Activated CD8-positive, alpha-beta memory T cell treated with anti-CD3 and anti-CD28 coated beads for 36 hours (primary cell): ENCODE data around the gene ENTPD5. TPM values are rescaled to one million over a fixed set of nuclear protein-coding genes. Genes with fewer than 3 reads are reported as not detected.
"Not testable (repeated sequence)": the region's sequence is repeated elsewhere in the genome, so short reads cannot be mapped to it uniquely, and the experiment has no call there.

ENCODE experiments used
- CTCF ChIA-PET: fragments of 350-600 bp; sonication (Branson Sonifier 250); formaldehyde crosslinking; loops from one replicate; lab custom pipeline; 2021; ENCODE audit warnings: antibody characterized with exemption; lab: Charles Lee
- POLR2A ChIA-PET: fragments of 350-600 bp; sonication (Branson Sonifier 250); formaldehyde crosslinking; loops from one replicate; lab custom pipeline; 2021; ENCODE audit warnings: antibody characterized with exemption; lab: Charles Lee
- total RNA-seq, 2 experiments: library from RNA; stranded (reverse); gene quantifications; one replicate each; pipeline ENCODE4 v1.2.3, GENCODE V29; 2021

ENTPD5 gene
- total RNA-seq, 2 experiments from 2014 or later = 12.6 to 12.8 TPM

DNA sequence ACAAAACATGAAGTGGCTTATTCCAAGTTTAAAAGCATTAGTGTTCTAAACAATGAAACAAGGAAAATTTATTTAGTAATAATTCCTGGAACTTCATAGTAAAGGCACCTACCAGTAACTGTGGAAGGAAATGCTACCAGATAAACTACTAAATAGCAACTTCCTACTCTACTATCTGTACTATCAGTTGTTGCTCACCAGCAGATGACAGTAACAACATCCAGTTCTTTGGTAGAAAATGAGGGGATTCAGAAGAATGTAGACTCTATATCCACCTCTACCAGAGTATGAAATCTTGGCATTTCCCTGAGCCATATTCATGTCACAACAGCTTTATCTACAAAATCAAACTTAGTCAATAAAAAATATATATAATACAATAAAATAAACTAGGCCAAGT, 3.1 kb downstream of the ENTPD5 start:
- POLR2A ChIA-PET = no interaction called here

DNA sequence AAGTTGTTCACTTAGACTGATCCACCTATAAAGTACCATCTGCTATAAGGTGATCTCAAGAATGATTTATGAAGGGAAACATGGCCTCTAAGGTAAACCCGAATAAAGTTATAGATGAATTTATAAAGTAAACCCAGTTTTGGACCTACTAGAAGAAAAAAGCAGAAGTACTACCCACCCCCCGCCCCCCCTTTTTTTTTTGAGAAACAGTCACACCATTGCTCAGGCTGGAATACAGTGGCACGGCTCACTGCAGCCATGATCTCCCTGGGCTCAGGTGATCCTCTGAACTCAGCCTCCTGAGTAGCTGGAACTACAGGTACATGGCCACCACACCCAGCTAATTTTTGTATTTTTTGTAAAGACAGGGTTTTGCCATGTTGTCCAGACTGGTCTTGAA, 3.9 kb downstream of the ENTPD5 start:
- CTCF ChIA-PET = no interaction called here
- POLR2A ChIA-PET = no interaction called here

More for the DNA sequence above, 3.1 kb downstream of the ENTPD5 start:
- CTCF ChIA-PET = no interaction called here

DNA sequence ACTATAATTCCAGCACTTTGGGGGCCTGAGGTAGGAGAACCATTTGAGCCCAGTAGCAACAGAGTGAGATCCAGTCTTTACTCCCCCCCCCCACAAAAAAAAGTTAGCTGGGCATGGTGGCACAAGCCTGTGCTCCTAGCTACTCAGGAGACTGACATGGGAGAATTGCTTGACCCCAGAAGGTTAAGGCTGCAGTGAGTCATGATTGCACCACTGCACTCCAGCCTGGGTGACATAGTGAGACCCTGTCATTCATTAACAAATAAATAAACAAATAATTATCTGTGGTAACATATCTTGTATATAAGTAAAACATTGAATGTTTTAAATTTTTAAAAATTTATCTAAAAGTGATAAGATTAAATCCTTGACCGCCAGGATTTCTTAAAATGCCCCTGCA, 4.8 kb downstream of the ENTPD5 start:
- POLR2A ChIA-PET = no interaction called here
- CTCF ChIA-PET = interaction anchor here (0.6 kb wide), 1 partner anchor 228 kb away, joined by 4 read pairs; no protein-coding TSS in a partner anchor

DNA sequence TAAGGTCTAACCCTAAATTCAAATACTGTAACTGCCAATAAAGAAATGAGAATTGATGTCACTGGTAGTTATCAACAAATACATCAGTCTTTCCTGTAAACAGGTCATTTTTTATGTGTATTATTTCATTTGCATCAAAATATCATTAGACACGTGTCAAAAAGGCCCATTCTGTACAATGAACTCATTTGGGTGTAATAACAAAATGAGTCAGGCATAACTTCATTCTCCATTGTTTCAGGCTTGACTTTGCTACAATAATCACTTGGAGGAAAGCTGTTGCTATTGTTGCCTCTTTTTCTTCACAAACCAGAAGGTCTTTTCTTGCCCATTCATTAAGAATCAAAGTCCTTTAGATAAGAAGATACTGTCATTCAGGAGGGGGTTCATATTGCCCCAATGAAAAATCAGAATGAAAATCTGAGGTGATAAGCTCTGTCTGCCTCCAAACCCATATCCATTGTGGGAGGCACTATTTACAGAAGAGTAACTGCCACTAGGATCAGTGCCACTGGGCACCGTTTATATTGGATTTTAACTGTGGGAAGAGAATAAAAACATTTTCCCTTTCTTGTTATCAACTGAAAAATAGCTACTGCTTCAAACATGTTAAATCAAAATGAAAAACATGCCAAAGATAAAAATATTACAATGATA, 10.1 kb downstream of the ENTPD5 start:
- CTCF ChIA-PET = no interaction called here

DNA sequence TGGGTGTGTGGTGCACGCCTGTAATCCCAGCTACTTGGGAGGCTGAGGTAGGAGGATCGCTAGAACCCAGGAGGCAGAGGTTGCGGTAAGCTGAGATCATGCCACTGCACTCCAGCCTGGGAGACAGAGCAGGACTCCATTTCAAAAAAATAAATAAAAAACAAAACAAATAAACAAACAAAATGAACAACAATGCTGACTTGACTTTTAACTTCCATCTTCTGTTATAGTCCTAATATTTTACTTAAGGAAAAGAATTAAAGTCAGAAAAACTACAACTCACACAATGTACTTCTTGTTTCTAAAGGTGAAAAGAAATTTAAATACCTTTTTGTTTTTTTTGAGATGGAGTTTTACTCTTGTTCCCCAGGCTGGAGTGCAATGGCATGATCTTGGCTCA, 13.4 kb downstream of the ENTPD5 start:
- POLR2A ChIA-PET = interaction anchor here (0.7 kb wide), 1 partner anchor 13 kb away, joined by 4 read pairs; no protein-coding TSS in a partner anchor
- CTCF ChIA-PET = interaction anchor here (0.6 kb wide), 1 partner anchor 196 kb away, joined by 5 read pairs; no protein-coding TSS in a partner anchor

More for the DNA sequence above, 10.1 kb downstream of the ENTPD5 start:
- POLR2A ChIA-PET = no interaction called here

DNA sequence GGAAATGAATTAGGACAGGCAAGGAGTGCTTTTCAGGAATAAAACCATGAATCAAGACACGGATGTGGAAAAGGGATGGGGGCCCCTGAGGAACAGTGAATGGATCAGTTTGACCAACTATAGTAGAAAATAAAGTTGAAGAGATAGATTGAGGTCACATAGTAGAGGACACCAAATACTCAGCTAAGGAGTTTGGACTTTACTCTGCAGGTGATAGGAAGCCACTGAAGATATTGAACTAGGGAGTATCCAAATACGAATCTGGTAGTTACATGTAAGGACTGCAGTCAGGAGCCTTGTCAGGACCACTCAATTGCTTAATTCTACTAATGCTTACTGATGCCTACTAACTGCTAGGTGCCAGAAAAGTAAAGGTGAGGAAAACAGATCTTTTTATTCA, 20.4 kb downstream of the ENTPD5 start:
- CTCF ChIA-PET = no interaction called here
- POLR2A ChIA-PET = no interaction called here

DNA sequence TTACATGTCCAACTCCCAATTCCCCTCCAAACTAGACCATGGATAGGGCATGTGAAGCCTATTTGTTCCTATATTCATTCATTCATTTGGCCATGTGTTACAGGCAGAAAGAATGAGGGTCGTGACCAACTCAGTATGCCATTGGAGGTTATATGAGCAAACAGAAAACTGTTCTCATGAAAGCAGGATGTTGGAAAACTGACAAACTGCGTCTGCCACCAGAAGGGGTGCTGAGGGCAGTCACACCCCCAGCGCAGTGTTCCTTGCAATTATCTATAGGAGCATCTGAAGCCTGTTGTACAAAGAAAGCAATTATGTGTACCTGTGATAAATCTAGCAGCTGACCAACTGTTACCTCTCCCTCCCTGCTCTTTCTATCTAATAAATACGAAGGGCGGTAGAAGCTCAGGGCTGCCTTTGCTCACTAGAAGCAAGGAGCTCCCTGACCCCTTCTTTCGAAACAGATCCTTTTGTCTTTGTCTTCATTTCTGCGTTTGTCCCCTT, 21.1 kb downstream of the ENTPD5 start:
- ChIA-PET CTCF (no interaction called here), POLR2A (no interaction called here)

DNA sequence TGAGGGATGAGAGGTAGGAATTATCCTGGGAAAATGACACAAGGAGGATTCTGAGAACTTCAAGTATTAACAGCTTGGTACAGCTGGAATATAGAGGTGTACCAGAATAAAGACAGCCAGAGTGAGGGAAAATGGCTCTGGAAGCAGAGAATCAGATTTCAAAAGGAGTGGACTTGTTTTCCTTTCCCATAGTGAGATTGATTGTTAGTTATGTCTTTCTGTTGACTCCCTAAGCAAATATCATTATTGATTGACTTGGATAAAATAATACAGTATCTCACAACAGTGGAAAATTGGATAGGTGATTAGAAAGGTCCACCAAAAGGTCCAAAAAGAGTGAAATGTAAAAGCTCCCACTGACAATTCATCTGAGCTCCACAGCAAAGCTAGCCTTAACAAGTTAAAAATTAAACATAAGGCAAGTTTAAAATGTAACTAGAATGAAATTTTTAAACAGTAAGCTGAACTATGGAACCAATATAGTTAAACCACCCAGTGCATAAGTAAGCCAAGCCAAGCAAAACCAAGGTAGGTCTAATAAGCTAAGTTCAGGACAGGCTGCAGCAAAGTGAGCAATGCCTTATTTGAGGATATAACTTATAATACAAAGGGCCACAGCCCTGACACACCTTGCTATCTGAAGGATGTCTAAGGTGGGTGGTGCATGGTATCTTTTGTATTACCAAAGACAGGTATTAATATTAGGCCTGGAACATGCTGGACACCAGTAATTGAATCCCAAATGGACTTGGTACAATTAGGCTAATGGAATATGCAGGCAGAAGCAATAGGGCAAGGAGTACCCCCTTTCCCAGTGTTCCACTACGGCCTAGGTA, 21.8 kb downstream of the ENTPD5 start:
- CTCF ChIA-PET = no interaction called here
- POLR2A ChIA-PET = no interaction called here

DNA sequence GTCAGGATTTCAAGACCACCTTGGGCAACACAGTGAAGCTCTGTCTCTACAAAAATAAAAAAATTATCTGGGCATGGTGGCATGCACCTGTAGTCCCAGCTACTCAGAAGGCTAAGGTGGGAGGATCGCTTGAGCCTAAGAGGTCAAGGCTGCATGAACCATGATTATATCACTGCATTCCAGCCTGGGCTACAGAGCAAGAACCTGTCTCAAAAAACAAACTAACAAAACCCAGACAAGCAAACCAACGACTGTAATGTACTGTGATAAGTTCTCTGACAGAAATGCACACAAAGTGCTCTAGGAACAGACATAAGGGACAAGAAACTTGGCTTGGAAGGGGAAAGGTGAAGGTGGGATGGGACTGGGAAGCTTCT, 22.4 kb downstream of the ENTPD5 start:
- ChIA-PET CTCF (no interaction called here), POLR2A (no interaction called here)

DNA sequence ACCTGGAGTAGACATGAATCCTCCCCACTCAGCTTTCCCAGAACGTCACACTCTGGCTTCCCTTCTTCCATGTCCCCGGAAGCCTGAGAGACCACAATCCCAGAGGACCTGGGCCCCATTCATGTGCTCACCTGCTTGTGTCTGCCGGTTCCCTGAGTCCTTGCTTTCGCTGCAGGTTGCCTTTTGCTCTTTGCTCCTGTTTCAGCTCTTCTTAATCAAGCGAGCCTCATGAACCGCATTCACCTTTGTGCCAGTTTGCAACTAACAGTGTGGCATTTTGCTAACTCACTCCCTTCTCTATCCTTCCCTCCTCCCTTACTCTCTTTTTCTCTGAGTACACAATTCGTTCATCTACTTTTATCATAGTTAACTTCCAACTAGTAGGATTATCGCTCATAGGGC, 23.1 kb downstream of the ENTPD5 start:
- ChIA-PET CTCF (interaction anchor here (0.7 kb wide), 1 partner anchor 364 kb away, joined by 3 read pairs; no protein-coding TSS in a partner anchor), POLR2A (no interaction called here)

DNA sequence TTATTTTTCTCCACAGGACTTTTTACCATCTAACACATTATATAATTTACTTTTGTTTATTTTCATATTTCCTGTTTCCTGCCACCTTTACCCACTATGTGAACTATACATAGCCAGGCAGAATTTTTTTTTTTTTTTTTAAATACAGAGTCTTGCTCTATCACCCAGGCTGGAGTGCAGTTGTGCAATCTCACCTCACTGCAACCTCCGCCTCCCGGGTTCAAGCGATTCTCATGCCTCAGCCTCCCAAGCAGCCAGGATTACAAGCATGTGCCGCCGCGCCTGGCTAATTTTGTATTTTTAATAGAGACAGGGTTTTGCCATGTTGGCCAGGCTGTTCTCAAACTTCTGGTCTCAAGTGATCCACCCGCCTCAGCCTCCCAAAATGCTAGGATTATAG, 24.2 kb downstream of the ENTPD5 start:
- POLR2A ChIA-PET, CTCF ChIA-PET: not testable (repeated sequence)

DNA sequence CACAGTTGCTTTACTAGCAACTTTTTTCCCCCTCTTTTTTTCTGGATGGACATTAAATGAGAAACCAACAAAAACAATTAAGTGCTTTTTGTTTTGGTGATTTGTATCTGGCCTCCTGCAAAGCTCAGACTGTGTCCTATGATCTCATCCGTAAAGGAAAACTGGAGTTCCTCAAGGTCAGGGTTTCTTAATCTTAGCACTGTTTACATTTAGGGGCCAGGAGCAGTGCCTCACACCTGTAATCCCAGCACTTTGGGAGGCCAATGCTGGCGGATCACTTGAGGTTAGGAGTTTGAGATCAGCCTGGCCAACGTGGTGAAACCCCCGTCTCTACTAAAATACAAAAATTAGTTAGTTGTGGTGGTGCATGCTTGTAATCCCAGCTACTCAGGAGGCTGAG, 28.0 kb downstream of the ENTPD5 start:
- ChIA-PET CTCF (no interaction called here), POLR2A (no interaction called here)

DNA sequence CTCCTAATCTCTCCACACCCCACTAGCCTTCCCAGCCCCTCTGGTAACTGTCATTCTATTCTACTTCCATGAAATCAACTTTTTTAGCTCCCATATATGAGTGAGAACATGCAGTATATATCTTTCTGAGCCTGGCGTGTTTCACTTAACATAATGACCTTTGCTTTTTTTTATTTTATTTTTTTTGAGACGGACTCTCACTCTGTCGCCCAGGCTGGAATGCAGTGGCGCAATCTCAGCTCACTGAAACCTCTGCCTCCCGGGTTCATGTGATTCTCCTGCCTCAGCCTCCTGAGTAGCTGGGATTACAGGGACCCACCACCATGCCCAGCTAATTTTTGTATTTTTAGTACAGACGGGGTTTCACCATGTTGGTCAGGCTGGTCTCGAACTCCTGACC, 30.4 kb downstream of the ENTPD5 start:
- CTCF ChIA-PET = interaction anchor here (1.0 kb wide), 1 partner anchor 46 kb away, joined by 3 read pairs; no protein-coding TSS in a partner anchor
- POLR2A ChIA-PET = not testable (repeated sequence)

DNA sequence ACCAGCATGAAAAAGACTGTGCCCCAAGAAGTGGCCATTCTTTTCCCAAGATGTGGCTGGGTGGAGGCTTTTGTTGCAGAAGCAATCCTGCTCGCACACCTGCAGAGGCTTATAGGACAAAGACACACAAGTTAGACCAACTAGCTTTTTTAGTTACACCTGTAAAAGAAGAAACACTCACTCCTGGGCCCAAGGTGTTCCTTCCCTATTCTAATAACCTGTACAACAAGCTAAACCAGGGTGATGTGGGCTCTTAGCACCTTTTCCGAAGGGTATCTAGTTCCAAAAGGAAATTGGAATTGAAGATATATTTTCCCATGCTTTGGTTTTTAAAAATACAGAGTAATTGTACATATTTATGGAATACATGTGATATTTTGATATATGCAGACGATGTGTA, 31.0 kb downstream of the ENTPD5 start:
- ChIA-PET CTCF (no interaction called here), POLR2A (no interaction called here)

DNA sequence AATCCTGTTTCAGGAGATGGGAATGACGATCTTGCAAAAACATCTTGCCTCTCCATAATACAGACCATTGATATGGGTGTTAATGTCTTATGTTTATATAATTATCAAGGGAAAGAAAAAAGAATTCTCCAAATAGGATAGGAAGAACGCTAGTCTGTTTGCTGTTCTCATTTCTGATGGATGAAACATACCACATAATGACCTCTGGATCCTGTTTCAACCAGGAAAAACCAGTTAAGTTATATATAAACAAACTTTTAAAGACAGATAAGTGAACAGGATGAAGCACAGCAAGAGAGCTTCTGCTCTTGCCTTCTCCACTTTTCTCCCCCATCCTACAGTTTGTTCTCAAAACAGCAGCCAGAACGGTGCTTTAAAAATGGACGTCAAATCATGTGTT, 41.2 kb downstream of the ENTPD5 start:
- ChIA-PET CTCF (no interaction called here), POLR2A (no interaction called here)

DNA sequence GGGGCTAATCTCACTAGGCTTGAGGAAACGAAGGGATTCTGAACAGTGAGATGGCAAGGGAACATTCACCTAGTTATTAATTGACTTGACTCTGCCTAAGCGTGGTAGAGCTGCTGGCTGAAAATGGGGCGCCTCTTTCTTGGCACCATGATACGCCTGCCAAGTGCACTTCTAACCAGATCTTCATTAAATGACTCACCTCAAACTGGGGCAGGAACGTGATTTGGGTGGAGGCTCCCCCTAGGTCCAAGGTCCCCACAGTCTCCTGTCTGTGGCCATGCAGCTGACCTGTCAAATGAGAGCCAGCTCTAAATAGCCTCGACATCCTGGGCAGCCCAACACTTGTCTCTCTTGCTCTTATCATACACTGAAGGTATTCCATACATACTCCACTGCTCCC, 43.0 kb downstream of the ENTPD5 start:
- POLR2A ChIA-PET = no interaction called here
- CTCF ChIA-PET = no interaction called here

DNA sequence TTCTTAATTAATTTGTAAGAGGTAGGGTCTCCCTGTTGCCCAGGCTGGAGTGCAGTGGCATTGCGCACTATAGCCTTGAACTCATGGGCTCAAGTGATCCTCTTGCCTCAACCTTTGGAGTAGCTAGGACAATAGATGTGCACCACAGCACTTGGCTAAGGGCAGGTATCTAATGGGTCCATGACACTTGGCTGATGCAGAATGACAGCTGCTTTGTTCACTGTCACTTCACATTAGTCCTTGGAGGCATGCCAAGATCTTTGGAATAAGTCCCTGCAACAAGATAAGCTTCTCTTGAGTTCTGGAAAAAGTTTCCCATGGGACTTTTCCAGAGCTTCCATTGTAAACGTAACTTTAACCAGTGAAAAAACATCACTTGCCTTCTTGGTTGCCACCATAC, 45.6 kb downstream of the ENTPD5 start:
- POLR2A ChIA-PET = no interaction called here
- CTCF ChIA-PET = no interaction called here

DNA sequence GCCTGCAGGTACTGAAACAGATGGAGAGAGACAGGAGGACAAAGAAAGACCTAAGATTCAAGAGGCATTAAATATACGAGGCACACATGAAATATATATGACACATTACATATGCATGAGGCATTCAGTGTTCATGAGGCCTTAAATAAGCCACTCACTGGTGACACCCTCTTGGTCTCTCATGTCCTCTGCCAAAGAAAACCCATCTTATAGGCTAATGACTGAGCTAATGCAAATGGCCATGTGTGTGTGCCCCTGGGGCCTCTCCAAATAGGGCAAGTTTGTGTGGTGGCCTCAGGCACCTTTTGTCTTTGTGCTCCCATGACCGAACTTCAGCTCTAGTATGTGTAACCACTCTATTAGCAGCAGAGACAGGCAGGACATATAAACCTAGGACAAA, 50.2 kb downstream of the ENTPD5 start:
- CTCF ChIA-PET = interaction anchor here (1.5 kb wide), 1 partner anchor 15 kb away, joined by 3 read pairs; no protein-coding TSS in a partner anchor
- POLR2A ChIA-PET = no interaction called here

DNA sequence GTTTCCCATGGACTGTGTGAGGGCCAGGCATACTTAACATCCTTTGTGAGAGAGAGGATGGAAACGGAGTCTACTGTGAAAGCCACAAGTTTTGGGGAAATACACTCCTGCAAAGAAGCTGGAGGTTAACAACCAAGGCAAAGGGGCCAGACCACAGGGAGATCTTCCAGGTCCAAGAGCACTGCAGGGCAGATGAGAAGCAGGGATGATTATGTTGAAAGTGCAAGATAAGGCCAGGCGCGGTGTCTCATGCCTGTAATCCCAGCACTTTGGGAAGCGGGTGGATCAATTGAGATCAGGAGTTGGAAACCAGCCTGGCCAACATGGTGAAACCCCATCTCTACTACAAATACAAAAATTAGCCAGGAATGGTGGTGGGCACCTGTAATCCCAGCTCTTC, 53.9 kb downstream of the ENTPD5 start:
- POLR2A ChIA-PET = no interaction called here
- CTCF ChIA-PET = no interaction called here

DNA sequence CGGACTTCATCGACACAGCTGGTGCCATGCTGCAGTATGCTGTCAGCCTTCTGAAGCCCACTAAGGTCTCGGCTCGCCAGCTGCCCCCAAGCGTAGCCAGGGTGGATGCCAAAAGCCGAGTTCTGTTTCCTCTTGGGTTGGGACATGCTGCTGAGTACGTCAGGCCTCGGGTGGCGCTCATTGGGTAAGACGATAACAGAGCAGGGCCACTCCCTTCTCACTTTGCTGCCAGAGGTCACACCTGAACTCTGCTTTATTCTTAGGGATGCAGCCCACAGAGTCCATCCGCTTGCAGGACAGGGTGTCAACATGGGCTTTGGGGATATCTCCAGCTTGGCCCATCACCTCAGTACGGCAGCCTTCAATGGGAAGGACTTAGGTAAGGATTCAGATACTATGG, 57.9 kb downstream of the ENTPD5 start:
- CTCF ChIA-PET = no interaction called here
- POLR2A ChIA-PET = no interaction called here

DNA sequence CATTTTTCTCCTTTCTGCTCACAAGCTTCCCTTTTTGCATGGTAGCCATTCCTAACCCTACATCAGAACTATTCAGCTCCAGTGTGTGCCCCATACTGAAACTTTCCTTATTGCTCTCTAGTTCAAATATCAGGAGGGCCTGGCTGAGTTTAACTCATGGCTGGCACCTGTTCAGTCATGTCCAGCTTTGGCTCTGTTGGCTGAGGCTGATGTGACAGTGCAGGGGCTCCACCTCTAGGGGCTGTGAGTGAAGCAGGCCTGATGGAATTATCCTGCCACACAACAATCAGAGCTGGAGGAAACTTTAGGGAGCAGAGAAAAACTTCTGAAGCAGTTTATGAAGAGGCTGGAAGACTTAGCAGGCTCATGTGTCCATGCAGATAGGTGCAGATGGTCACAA, 60.5 kb downstream of the ENTPD5 start:
- ChIA-PET CTCF (no interaction called here), POLR2A (no interaction called here)
